H9 (cell line): Measurements from ENCODE around the gene CAGE1. TPM values are rescaled to one million over a fixed set of nuclear protein-coding genes. Genes with fewer than 3 reads are reported as not detected.
"Not testable (repeated sequence)": the region's sequence is repeated elsewhere in the genome, so short reads cannot be mapped to it uniquely, and the experiment has no call there.

ENCODE experiments used
- DNase-seq: peaks from one replicate; pipeline ENCODE4 v3.0.0-alpha.2; 2017
- H2AFZ ChIP-seq: one replicate; pipeline ENCODE4 v1.6.1; 2013; ENCODE audit warnings: mild to moderate bottlenecking, low read length, control low read depth, moderate library complexity
- H2AK5ac ChIP-seq: 2 replicates; pipeline ENCODE4 v1.6.1; 2013; ENCODE audit warnings: low read length, control low read depth, mixed read lengths; ENCODE audit not compliant: insufficient read length
- H2BK120ac ChIP-seq: one replicate; pipeline ENCODE4 v1.6.1; 2013; ENCODE audit warnings: low read depth, mild to moderate bottlenecking, low read length, control low read depth, inconsistent platforms; ENCODE audit not compliant: poor library complexity, severe bottlenecking
- H2BK12ac ChIP-seq: 2 replicates; pipeline ENCODE4 v1.6.1; 2013; ENCODE audit warnings: low read length, control low read depth, mixed read lengths, low read depth; ENCODE audit not compliant: insufficient read length
- H2BK15ac ChIP-seq: 2 replicates; pipeline ENCODE4 v1.6.1; 2013; ENCODE audit warnings: low read depth, low read length, control low read depth
- H2BK20ac ChIP-seq: one replicate; pipeline ENCODE4 v1.6.1; 2013; ENCODE audit warnings: low read depth, mild to moderate bottlenecking, low read length, control low read depth, inconsistent platforms; ENCODE audit not compliant: poor library complexity, severe bottlenecking
- H2BK5ac ChIP-seq: 2 replicates; pipeline ENCODE4 v1.6.1; 2013; ENCODE audit warnings: low read length, control low read depth, mixed read lengths; ENCODE audit not compliant: insufficient read length
- H3K14ac ChIP-seq: 2 replicates; pipeline ENCODE4 v1.6.1; 2013; ENCODE audit warnings: low read length, control low read depth; ENCODE audit not compliant: insufficient read depth
- H3K18ac ChIP-seq: 2 replicates; pipeline ENCODE4 v1.6.1; 2013; ENCODE audit warnings: low read depth, mild to moderate bottlenecking, mixed read lengths, low read length, control low read depth; ENCODE audit not compliant: insufficient read length
- H3K23ac ChIP-seq: 2 replicates; pipeline ENCODE4 v1.6.1; 2013; ENCODE audit warnings: low read length, control low read depth, mixed read lengths, low read depth; ENCODE audit not compliant: insufficient read length
- H3K23me2 ChIP-seq: 2 replicates; pipeline ENCODE4 v1.6.1; 2013; ENCODE audit warnings: low read depth, mild to moderate bottlenecking, mixed read lengths, low read length, control low read depth; ENCODE audit not compliant: insufficient read length, poor library complexity, severe bottlenecking
- H3K27ac ChIP-seq: 2 replicates; pipeline ENCODE4 v1.5.1; 2013; ENCODE audit warnings: low read length, control low read depth, mixed read lengths, low read depth; ENCODE audit not compliant: insufficient read length
- H3K27me3 ChIP-seq: 2 replicates; pipeline ENCODE4 v1.6.1; 2013; ENCODE audit warnings: low read length, control low read depth, inconsistent platforms; ENCODE audit not compliant: insufficient read depth
- H3K4ac ChIP-seq: 2 replicates; pipeline ENCODE4 v1.6.1; 2013; ENCODE audit warnings: low read depth, mild to moderate bottlenecking, control low read depth, inconsistent platforms, low read length, moderate library complexity
- H3K4me1 ChIP-seq: 2 replicates; pipeline ENCODE4 v1.6.1; 2013; ENCODE audit warnings: low read length, control low read depth, inconsistent platforms; ENCODE audit not compliant: insufficient read depth
- H3K4me2 ChIP-seq: 2 replicates; pipeline ENCODE4 v1.6.1; 2013; ENCODE audit warnings: low read length, control low read depth, mixed read lengths; ENCODE audit not compliant: insufficient read length, insufficient read depth
- H3K56ac ChIP-seq: 2 replicates; pipeline ENCODE4 v1.6.1; 2013; ENCODE audit warnings: low read depth, mild to moderate bottlenecking, mixed read lengths, low read length, control low read depth; ENCODE audit not compliant: insufficient read length
- H3K79me1 ChIP-seq: 2 replicates; pipeline ENCODE4 v1.6.1; 2013; ENCODE audit warnings: low read depth, mild to moderate bottlenecking, moderate library complexity, low read length, control low read depth, inconsistent platforms; ENCODE audit not compliant: insufficient read depth, poor library complexity, severe bottlenecking
- H3K79me2 ChIP-seq: 2 replicates; pipeline ENCODE4 v1.6.1; 2013; ENCODE audit warnings: low read length, control low read depth, inconsistent platforms; ENCODE audit not compliant: insufficient read depth
- H3K9ac ChIP-seq: 2 replicates; pipeline ENCODE4 v1.6.1; 2013; ENCODE audit warnings: low read length, control low read depth, mixed read lengths; ENCODE audit not compliant: insufficient read length; ENCODE audit errors: extremely low read depth
- H3K9me3 ChIP-seq: one replicate; pipeline ENCODE4 v1.6.1; 2013; ENCODE audit warnings: low read depth, low read length, inconsistent platforms; ENCODE audit not compliant: control insufficient read depth
- H3T11ph ChIP-seq: one replicate; pipeline ENCODE4 v1.6.1; 2013; ENCODE audit warnings: mild to moderate bottlenecking, low read length, control low read depth, inconsistent platforms
- H4K20me1 ChIP-seq: one replicate; pipeline ENCODE4 v1.6.1; 2013; ENCODE audit not compliant: control insufficient read depth, insufficient read length, insufficient read depth
- H4K5ac ChIP-seq: 2 replicates; pipeline ENCODE4 v1.6.1; 2013; ENCODE audit warnings: low read depth, mild to moderate bottlenecking, mixed read lengths, low read length, control low read depth; ENCODE audit not compliant: insufficient read length
- H4K8ac ChIP-seq: replicated peaks from 2 replicates; pipeline ENCODE4 v1.6.1; 2013; ENCODE audit warnings: low read length, control low read depth, mixed read lengths, low read depth; ENCODE audit not compliant: insufficient read length
- H4K91ac ChIP-seq: 2 replicates; pipeline ENCODE4 v1.6.1; 2013; ENCODE audit warnings: low read depth, mild to moderate bottlenecking, moderate library complexity, mixed read lengths, low read length, control low read depth; ENCODE audit not compliant: insufficient read length
- H3K27ac Mint-ChIP-seq, 3 experiments: 2 replicates in 2 of 3; 3 replicates in 1 of 3; pipeline ENCODE4 v1.8.0; 2020 to 2021; ENCODE audit warnings: mixed read lengths in 3 of 3, mild to moderate bottlenecking in 1 of 3, moderate library complexity in 1 of 3
- H3K27me3 Mint-ChIP-seq: 2 replicates; pipeline ENCODE4 v1.8.0; 2021; ENCODE audit warnings: low read depth, mild to moderate bottlenecking, moderate library complexity, mixed read lengths
- H3K36me3 Mint-ChIP-seq, 3 experiments: 2 replicates in 2 of 3; 3 replicates in 1 of 3; pipeline ENCODE4 v1.8.0; 2020 to 2021; ENCODE audit warnings: low read depth in 3 of 3, mixed read lengths in 3 of 3; ENCODE audit not compliant: insufficient read depth in 1 of 3
- H3K4me1 Mint-ChIP-seq, 2 experiments: 2 replicates each; pipeline ENCODE4 v1.8.0; 2020; ENCODE audit warnings: mixed read lengths in 2 of 2
- H3K4me3 Mint-ChIP-seq, 2 experiments: 2 replicates in 1 of 2; 3 replicates in 1 of 2; pipeline ENCODE4 v1.8.0; 2020 to 2021; ENCODE audit warnings: mild to moderate bottlenecking in 2 of 2, mixed read lengths in 2 of 2, moderate library complexity in 1 of 2
- H3K9me3 Mint-ChIP-seq, 2 experiments: 2 replicates in 1 of 2; 3 replicates in 1 of 2; pipeline ENCODE4 v1.8.0; 2020; ENCODE audit warnings: mild to moderate bottlenecking in 2 of 2, mixed read lengths in 2 of 2, moderate library complexity in 1 of 2
- WGBS: extraction: QIAGEN DNeasy Blood & Tissue Kit; methylation state at CpG from one replicate; pipeline ENCODE4 v1.1.7; 2013; ENCODE audit warnings: missing lambda C conversion rate, low lambda C conversion rate, mixed read lengths; ENCODE audit not compliant: insufficient read length; ENCODE audit errors: extremely low coverage; 5-methylcytosine and 5-hydroxymethylcytosine counted together
- total RNA-seq: library from RNA; stranded (reverse); gene quantifications from 2 replicates; pipeline ENCODE4 v1.2.1, GENCODE V29; 2021

Gene CAGE1
- total RNA-seq, 1 experiment from 2014 or later, result 0.28 TPM

GRCh38 chr6:7350591-7350990 lies 39.0 kb downstream of the CAGE1 start:
- not testable (repeated sequence) for H2BK15ac ChIP-seq, H4K5ac ChIP-seq, H3K27ac Mint-ChIP-seq, H3K9me3 Mint-ChIP-seq, H2BK120ac ChIP-seq, H3T11ph ChIP-seq, H2BK12ac ChIP-seq, DNase-seq, H4K8ac ChIP-seq, H3K79me2 ChIP-seq, H3K23me2 ChIP-seq, H3K27me3 Mint-ChIP-seq, H3K23ac ChIP-seq, H3K4me1 ChIP-seq, H3K56ac ChIP-seq, H2BK5ac ChIP-seq, H3K4me2 ChIP-seq, H3K9me3 ChIP-seq, H2AFZ ChIP-seq, H3K27me3 ChIP-seq, H3K14ac ChIP-seq, H3K36me3 Mint-ChIP-seq, H3K9ac ChIP-seq, H3K4me3 Mint-ChIP-seq, H3K27ac ChIP-seq, H3K4ac ChIP-seq, H3K79me1 ChIP-seq, H4K20me1 ChIP-seq, H2BK20ac ChIP-seq, H3K18ac ChIP-seq, H4K91ac ChIP-seq, H2AK5ac ChIP-seq
- H3K4me1 Mint-ChIP-seq, result peaks cover 20 to 21% of the 10 kb centered on the region in 2 experiments
- WGBS, result no CpG with 5 or more reads among the region's 1 CpG

GRCh38 chr6:7347551-7347997 lies 42.0 kb downstream of the CAGE1 start:
- not testable (repeated sequence) for H3K27me3 ChIP-seq, H4K20me1 ChIP-seq, H3K79me2 ChIP-seq, H3K9ac ChIP-seq, H3K9me3 Mint-ChIP-seq, H4K5ac ChIP-seq, H2BK5ac ChIP-seq, H3K4me2 ChIP-seq, H3K27ac ChIP-seq, H3K56ac ChIP-seq, H3K4me3 Mint-ChIP-seq, H3K23me2 ChIP-seq, H3K4me1 ChIP-seq, H2AK5ac ChIP-seq, H3K27me3 Mint-ChIP-seq, H3K79me1 ChIP-seq, H2BK20ac ChIP-seq, H3K9me3 ChIP-seq, H4K91ac ChIP-seq, H3K23ac ChIP-seq, H3K36me3 Mint-ChIP-seq, H2BK12ac ChIP-seq, H2BK15ac ChIP-seq, H4K8ac ChIP-seq, H3K4ac ChIP-seq, H3T11ph ChIP-seq, H2BK120ac ChIP-seq
- Histone ChIP-seq H2AFZ (peak overlapping the region; percentile 88), H3K14ac (peak overlapping the region; percentile 88; the same call in 1 of the 2 replicates), H3K18ac (peak overlapping the region; percentile 67)
- peak; percentile 56 for DNase-seq
- Mint-ChIP-seq H3K4me1 (peaks cover 20 to 22% of the 10 kb centered on the region in 2 experiments), H3K27ac (peak overlapping the region; percentile 71 to 96 (median 89); a peak in 6 of 7 replicates)
- no CpG with 5 or more reads among the region's 2 CpGs for WGBS
